ENCODE measurements around the gene AP3S2. TPM values are rescaled to one million over a fixed set of nuclear protein-coding genes. Genes with fewer than 3 reads are reported as not detected.
A peak's percentile ranks its signal among the peaks of the same experiment; 100 is the strongest.
"Not testable (repeated sequence)": the region's sequence is repeated elsewhere in the genome, so short reads cannot be mapped to it uniquely, and the experiment has no call there.

The AP3S2 gene
- total and polyA plus RNA-seq, 4 donors: 16.7 to 33.2 (median 22.8) TPM

DNA sequence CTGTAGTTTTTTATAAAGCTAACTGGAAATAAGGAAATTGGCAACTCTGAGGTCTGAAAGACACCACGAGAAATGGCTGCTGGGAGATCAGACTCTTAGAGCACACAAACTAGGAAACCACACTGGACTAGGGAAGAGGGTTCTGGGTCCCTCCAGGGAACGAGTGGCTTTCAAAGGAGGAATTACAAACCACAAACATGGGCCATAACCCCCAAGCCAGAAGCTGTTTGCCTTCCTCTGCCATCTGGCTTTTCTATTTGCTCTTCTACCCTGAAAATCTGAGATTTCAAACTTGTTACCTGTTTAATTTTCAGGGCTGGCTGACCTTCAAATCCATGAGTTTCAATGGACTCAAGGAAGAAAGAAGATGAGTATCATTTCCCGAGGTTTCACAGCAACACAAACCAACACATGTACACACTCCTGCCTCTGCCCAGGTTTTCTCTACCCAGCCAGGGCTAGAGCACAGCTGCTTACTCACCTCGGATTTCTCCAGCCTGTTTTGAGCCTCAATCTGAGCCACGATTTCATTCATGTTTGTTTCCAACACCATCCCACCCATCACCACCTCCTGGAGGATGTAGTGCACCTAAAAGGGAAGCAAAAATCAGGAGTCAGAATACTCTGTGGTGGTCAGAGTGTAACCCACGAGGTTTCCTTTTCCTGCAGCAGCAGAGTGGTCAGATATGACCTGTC lies 56.5 kb downstream of the AP3S2 start:
- Histone ChIP-seq H3K27ac (ENCODE audit: low read depth in 1 of 2, low read length in 2 of 2) (peak overlapping the region; percentile 83 to 88), H3K36me3 (ENCODE audit: control insufficient read depth in 1 of 2, insufficient read depth in 2 of 2, low read length in 1 of 2) (peaks cover 0 to 4% of the 10 kb centered on the region in 2 donors), H3K9me3 (ENCODE audit: control insufficient read depth, low read length) (no peaks in the 10 kb centered on the region), H3K27me3 (ENCODE audit: control insufficient read depth in 1 of 2, insufficient read depth in 2 of 2, low read length in 1 of 2) (no peaks in the 10 kb centered on the region), H3K4me3 (ENCODE audit: low read length in 2 of 2) (no peak overlapping the region), H3K4me1 (ENCODE audit: control insufficient read depth in 1 of 2, insufficient read depth in 2 of 2, low read length in 2 of 2) (peaks cover 2 to 3% of the 10 kb centered on the region in 2 donors)
- DNase-seq: no peak
- 19 to 20% methylated on average over 6 of the region's 6 CpGs for WGBS, 2 donors
- intact Hi-C loops (cut with DNase I): loop anchor here in 1 of 2 donors (5.0 kb wide), 1 partner anchor 85 kb away; the partner anchor contains the start of gene MESP1
- peak; percentile 47 for ATAC-seq (ENCODE audit: low FRiP score)

- H3K27ac ChIP-seq (ENCODE audit: low read depth in 1 of 2, low read length in 2 of 2): peak overlapping the region; percentile 83 to 88
- DNase-seq: no peak
- no peaks in the 10 kb centered on the region for H3K9me3 ChIP-seq (ENCODE audit: control insufficient read depth, low read length)
- ATAC-seq (ENCODE audit: low FRiP score): peak; percentile 70
- H3K4me1 ChIP-seq (ENCODE audit: control insufficient read depth in 1 of 2, insufficient read depth in 2 of 2, low read length in 2 of 2): peaks cover 2 to 3% of the 10 kb centered on the region in 2 donors
- H3K36me3 ChIP-seq (ENCODE audit: control insufficient read depth in 1 of 2, insufficient read depth in 2 of 2, low read length in 1 of 2): peaks cover 0 to 4% of the 10 kb centered on the region in 2 donors
- 23 to 25% methylated on average over 11 of the region's 11 CpGs for WGBS, 2 donors
- no peaks in the 10 kb centered on the region for H3K27me3 ChIP-seq (ENCODE audit: control insufficient read depth in 1 of 2, insufficient read depth in 2 of 2, low read length in 1 of 2)
- no peak overlapping the region for H3K4me3 ChIP-seq (ENCODE audit: low read length in 2 of 2)
- intact Hi-C loops (cut with DNase I): loop anchor here in 1 of 2 donors (5.0 kb wide), 1 partner anchor 84 kb away; the partner anchor contains the start of gene MESP1
These were observed 57.3 kb downstream of the AP3S2 start for GRCh38 chr15:89836267-89837133.

GRCh38 chr15:89835176-89835564 lies 58.6 kb downstream of the AP3S2 start:
- intact Hi-C loops (cut with DNase I): loop anchor here in 1 of 2 donors (5.0 kb wide), 1 partner anchor 83 kb away; the partner anchor contains the start of gene MESP1
- no peaks in the 10 kb centered on the region for H3K27me3 ChIP-seq (ENCODE audit: control insufficient read depth in 1 of 2, insufficient read depth in 2 of 2, low read length in 1 of 2)
- DNase-seq (no peak), ATAC-seq (ENCODE audit: low FRiP score) (no peak)
- peaks cover 2 to 3% of the 10 kb centered on the region in 2 donors for H3K4me1 ChIP-seq (ENCODE audit: control insufficient read depth in 1 of 2, insufficient read depth in 2 of 2, low read length in 2 of 2)
- H3K27ac ChIP-seq (ENCODE audit: low read depth in 1 of 2, low read length in 2 of 2): no peak overlapping the region
- H3K9me3 ChIP-seq (ENCODE audit: control insufficient read depth, low read length): no peaks in the 10 kb centered on the region
- 95% methylated on average over 5 of the region's 5 CpGs for WGBS, 2 donors
- peaks cover 0 to 4% of the 10 kb centered on the region in 2 donors for H3K36me3 ChIP-seq (ENCODE audit: control insufficient read depth in 1 of 2, insufficient read depth in 2 of 2, low read length in 1 of 2)
- no peak overlapping the region for H3K4me3 ChIP-seq (ENCODE audit: low read length in 2 of 2)

- 95 to 99% methylated on average over 9 of the region's 9 CpGs for WGBS, 2 donors
- intact Hi-C loops (cut with DNase I): loop anchor here in 1 of 2 donors (5.0 kb wide), 1 partner anchor 82 kb away; the partner anchor contains the start of gene MESP1
- not testable (repeated sequence) for H3K4me1 ChIP-seq (ENCODE audit: control insufficient read depth in 1 of 2, insufficient read depth in 2 of 2, low read length in 2 of 2); H3K36me3 ChIP-seq (ENCODE audit: control insufficient read depth in 1 of 2, insufficient read depth in 2 of 2, low read length in 1 of 2); H3K27ac ChIP-seq (ENCODE audit: low read depth in 1 of 2, low read length in 2 of 2); DNase-seq; H3K27me3 ChIP-seq (ENCODE audit: control insufficient read depth in 1 of 2, insufficient read depth in 2 of 2, low read length in 1 of 2); H3K9me3 ChIP-seq (ENCODE audit: control insufficient read depth, low read length); ATAC-seq (ENCODE audit: low FRiP score); H3K4me3 ChIP-seq (ENCODE audit: low read length in 2 of 2)
These were observed 59.2 kb downstream of the AP3S2 start for GRCh38 chr15:89834465-89835175.

- H3K9me3 ChIP-seq (ENCODE audit: control insufficient read depth, low read length): no peaks in the 10 kb centered on the region
- ATAC-seq (ENCODE audit: low FRiP score): no peak
- no peak overlapping the region for H3K4me3 ChIP-seq (ENCODE audit: low read length in 2 of 2)
- H3K27me3 ChIP-seq (ENCODE audit: control insufficient read depth in 1 of 2, insufficient read depth in 2 of 2, low read length in 1 of 2): no peaks in the 10 kb centered on the region
- WGBS, 2 donors: 96 to 99% methylated on average over 7 of the region's 7 CpGs
- peaks cover 0 to 4% of the 10 kb centered on the region in 2 donors for H3K36me3 ChIP-seq (ENCODE audit: control insufficient read depth in 1 of 2, insufficient read depth in 2 of 2, low read length in 1 of 2)
- intact Hi-C loops (cut with DNase I): no loop called here
- DNase-seq: no peak
- peaks cover 2 to 3% of the 10 kb centered on the region in 2 donors for H3K4me1 ChIP-seq (ENCODE audit: control insufficient read depth in 1 of 2, insufficient read depth in 2 of 2, low read length in 2 of 2)
- no peak overlapping the region for H3K27ac ChIP-seq (ENCODE audit: low read depth in 1 of 2, low read length in 2 of 2)
These were observed 59.8 kb downstream of the AP3S2 start for GRCh38 chr15:89833966-89834365.

- 90% methylated on average over 12 of the region's 12 CpGs for WGBS, 2 donors
- H3K36me3 ChIP-seq (ENCODE audit: control insufficient read depth in 1 of 2, insufficient read depth in 2 of 2, low read length in 1 of 2): peaks cover 0 to 4% of the 10 kb centered on the region in 2 donors
- H3K4me3 ChIP-seq (ENCODE audit: low read length in 2 of 2): no peak overlapping the region
- H3K27me3 ChIP-seq (ENCODE audit: control insufficient read depth in 1 of 2, insufficient read depth in 2 of 2, low read length in 1 of 2): no peaks in the 10 kb centered on the region
- intact Hi-C loops (cut with DNase I): no loop called here
- H3K4me1 ChIP-seq (ENCODE audit: control insufficient read depth in 1 of 2, insufficient read depth in 2 of 2, low read length in 2 of 2): no peaks in the 10 kb centered on the region
- no peak for ATAC-seq (ENCODE audit: low FRiP score)
- no peak for DNase-seq
- H3K27ac ChIP-seq (ENCODE audit: low read depth in 1 of 2, low read length in 2 of 2): no peak overlapping the region
- no peaks in the 10 kb centered on the region for H3K9me3 ChIP-seq (ENCODE audit: control insufficient read depth, low read length)
These were observed 63.2 kb downstream of the AP3S2 start for GRCh38 chr15:89830639-89831038.

GRCh38 chr15:89829616-89830440 lies 64.0 kb downstream of the AP3S2 start:
- no peak overlapping the region for H3K4me3 ChIP-seq (ENCODE audit: low read length in 2 of 2)
- intact Hi-C loops (cut with DNase I): loop anchor here in 1 of 2 donors (10.0 kb wide), 1 partner anchor 55 kb away; the partner anchor contains the start of gene MESP2
- no peaks in the 10 kb centered on the region for H3K9me3 ChIP-seq (ENCODE audit: control insufficient read depth, low read length)
- ATAC-seq (ENCODE audit: low FRiP score) (no peak), DNase-seq (no peak)
- peaks cover 0 to under 1% of the 10 kb centered on the region in 2 donors for H3K36me3 ChIP-seq (ENCODE audit: control insufficient read depth in 1 of 2, insufficient read depth in 2 of 2, low read length in 1 of 2)
- 92 to 94% methylated on average over 17 of the region's 17 CpGs for WGBS, 2 donors
- no peak overlapping the region for H3K27ac ChIP-seq (ENCODE audit: low read depth in 1 of 2, low read length in 2 of 2)
- H3K4me1 ChIP-seq (ENCODE audit: control insufficient read depth in 1 of 2, insufficient read depth in 2 of 2, low read length in 2 of 2): no peaks in the 10 kb centered on the region
- no peaks in the 10 kb centered on the region for H3K27me3 ChIP-seq (ENCODE audit: control insufficient read depth in 1 of 2, insufficient read depth in 2 of 2, low read length in 1 of 2)

Data from aorta (tissue), 5 donors.